Fibroblast of lung (primary cell): ENCODE data around the gene EPHB1. TPM values are rescaled to one million over a fixed set of nuclear protein-coding genes. Genes with fewer than 3 reads are reported as not detected.

Experiments used
- DNase-seq, 2 donors: peaks; one replicate each; pipeline versions ENCODE4 v3.0.0 to v3.0.0-alpha.2; 2010; ENCODE audit warnings: low read depth in 2 of 2
- H2AFZ ChIP-seq: 2 replicates; pipeline ENCODE4 v1.5.1; 2012; ENCODE audit warnings: low read length, control low read depth, inconsistent platforms
- H3K27ac ChIP-seq: 2 replicates; pipeline ENCODE4 v1.5.1; 2011; ENCODE audit warnings: low read length, control low read depth; ENCODE audit not compliant: insufficient read depth
- H3K27me3 ChIP-seq: 2 replicates; pipeline ENCODE4 v1.5.1; 2011; ENCODE audit warnings: mild to moderate bottlenecking, low read length; ENCODE audit not compliant: control insufficient read depth, insufficient read depth
- H3K36me3 ChIP-seq: 2 replicates; pipeline ENCODE4 v1.5.1; 2011; ENCODE audit warnings: low read length; ENCODE audit not compliant: control insufficient read depth, insufficient read depth
- H3K4me1 ChIP-seq: 2 replicates; pipeline ENCODE4 v1.5.1; 2011; ENCODE audit warnings: low read length; ENCODE audit not compliant: control insufficient read depth, insufficient read depth; ENCODE audit errors: extremely low read depth
- H3K4me2 ChIP-seq: 2 replicates; pipeline ENCODE4 v1.5.1; 2011; ENCODE audit warnings: low read length, control low read depth; ENCODE audit not compliant: insufficient read depth; ENCODE audit errors: extremely low read depth
- H3K4me3 ChIP-seq, 4 experiments: fragments of 200-600 bp in 1 of 4; sonication (generic) in 1 of 4; replicated peaks in 1 of 4; 2 replicates each; pipeline ENCODE4 v1.5.1; 2011 to 2016; ENCODE audit warnings: low read length in 4 of 4, low read depth in 3 of 4, mild to moderate bottlenecking in 3 of 4, control low read depth in 2 of 4, inconsistent platforms in 1 of 4, mixed read lengths in 1 of 4; ENCODE audit not compliant: insufficient read depth in 1 of 4; ENCODE audit errors: control extremely low read depth in 1 of 4
- H3K79me2 ChIP-seq: 2 replicates; pipeline ENCODE4 v1.5.1; 2012; ENCODE audit warnings: mild to moderate bottlenecking, low read length, inconsistent platforms; ENCODE audit not compliant: control insufficient read depth, insufficient read depth
- H3K9ac ChIP-seq: 2 replicates; pipeline ENCODE4 v1.5.1; 2011; ENCODE audit warnings: mild to moderate bottlenecking, low read length, control low read depth; ENCODE audit not compliant: insufficient read depth
- H3K9me3 ChIP-seq: 2 replicates; pipeline ENCODE4 v1.5.1; 2012; ENCODE audit warnings: low read depth, low read length; ENCODE audit not compliant: control insufficient read depth, insufficient read depth
- H4K20me1 ChIP-seq: 2 replicates; pipeline ENCODE4 v1.5.1; 2011; ENCODE audit warnings: low read length; ENCODE audit not compliant: control insufficient read depth, insufficient read depth; ENCODE audit errors: extremely low read depth
- CTCF ChIP-seq, 2 donors: IDR thresholded peaks in 1 of 2; conservative IDR thresholded peaks in 1 of 2; 1 replicate in 1 of 2; 2 replicates in 1 of 2; pipeline ENCODE4 v1.5.1; 2011 to 2012; ENCODE audit warnings: low read length in 2 of 2, control low read depth in 1 of 2, inconsistent platforms in 1 of 2, low read depth in 1 of 2, mild to moderate bottlenecking in 1 of 2
- EZH2 ChIP-seq: IDR thresholded peaks from 2 replicates; pipeline ENCODE4 v1.5.1; 2012; ENCODE audit warnings: low read length, control low read depth, mild to moderate bottlenecking; ENCODE audit errors: missing control alignments
- polyA plus RNA-seq, 2 donors: library from polyadenylated mRNA; depleted of rRNA in 1 of 2; stranded (reverse) in 1 of 2; unstranded in 1 of 2; fragments of >200 nt; gene quantifications; 2 replicates each; pipeline ENCODE4 v1.2.1, GENCODE V29; 2011 to 2012; ENCODE audit warnings: missing spikeins in 1 of 2
- total RNA-seq: library from RNA; depleted of rRNA; stranded (reverse); fragments of >200 nt; gene quantifications from 2 replicates; pipeline ENCODE4 v1.2.1, GENCODE V29; 2014

The EPHB1 gene
- total and polyA plus RNA-seq, 2 donors (not counting 1 experiment from before 2014, with no cell fraction given), result 0.14 to 0.50 TPM

GRCh38 chr3:135203026-135203425, 408.0 kb downstream of the EPHB1 start:
- H3K36me3 ChIP-seq, result no peaks in the 10 kb centered on the region
- no peak overlapping the region for H3K4me2 ChIP-seq
- no peak overlapping the region for H3K4me3 ChIP-seq
- H3K79me2 ChIP-seq, result no peaks in the 10 kb centered on the region
- H4K20me1 ChIP-seq, result no peaks in the 10 kb centered on the region
- TF ChIP-seq CTCF (conservative IDR thresholded peaks at IDR 0.05 in 1 of 2, IDR thresholded peaks at IDR 0.05 in 1 of 2; ENCODE audit: low read depth in 1 of 2, low read length in 2 of 2) (no peak), EZH2 (no peak)
- H3K4me1 ChIP-seq, result no peaks in the 10 kb centered on the region
- no peak overlapping the region for H3K9ac ChIP-seq
- no peaks in the 10 kb centered on the region for H3K9me3 ChIP-seq
- no peaks in the 10 kb centered on the region for H3K27me3 ChIP-seq
- no peak overlapping the region for H3K27ac ChIP-seq
- DNase-seq, result no peak
- H2AFZ ChIP-seq, result no peak overlapping the region

- H3K27ac ChIP-seq, result no peak overlapping the region
- H3K27me3 ChIP-seq, result no peaks in the 10 kb centered on the region
- no peaks in the 10 kb centered on the region for H4K20me1 ChIP-seq
- no peaks in the 10 kb centered on the region for H3K9me3 ChIP-seq
- TF ChIP-seq CTCF (conservative IDR thresholded peaks at IDR 0.05 in 1 of 2, IDR thresholded peaks at IDR 0.05 in 1 of 2; ENCODE audit: low read depth in 1 of 2, low read length in 2 of 2) (no peak), EZH2 (no peak)
- no peaks in the 10 kb centered on the region for H3K36me3 ChIP-seq
- H3K79me2 ChIP-seq, result no peaks in the 10 kb centered on the region
- DNase-seq, result no peak
- H3K9ac ChIP-seq, result no peak overlapping the region
- H3K4me3 ChIP-seq, result no peak overlapping the region
- H2AFZ ChIP-seq, result no peak overlapping the region
- no peak overlapping the region for H3K4me2 ChIP-seq
- no peaks in the 10 kb centered on the region for H3K4me1 ChIP-seq
Observed at GRCh38 chr3:135213213-135213612, 418.2 kb downstream of the EPHB1 start.

GRCh38 chr3:135213822-135214221, 418.8 kb downstream of the EPHB1 start:
- no peak overlapping the region for H3K4me3 ChIP-seq
- H3K27me3 ChIP-seq, result no peaks in the 10 kb centered on the region
- no peaks in the 10 kb centered on the region for H3K4me1 ChIP-seq
- no peaks in the 10 kb centered on the region for H3K79me2 ChIP-seq
- H2AFZ ChIP-seq, result no peak overlapping the region
- H3K9me3 ChIP-seq, result no peaks in the 10 kb centered on the region
- no peak for DNase-seq
- no peaks in the 10 kb centered on the region for H4K20me1 ChIP-seq
- no peak for TF ChIP-seq EZH2
- TF ChIP-seq CTCF (conservative IDR thresholded peaks at IDR 0.05 in 1 of 2, IDR thresholded peaks at IDR 0.05 in 1 of 2; ENCODE audit: low read depth in 1 of 2, low read length in 2 of 2), result no peak
- H3K27ac ChIP-seq, result no peak overlapping the region
- no peak overlapping the region for H3K9ac ChIP-seq
- no peaks in the 10 kb centered on the region for H3K36me3 ChIP-seq
- no peak overlapping the region for H3K4me2 ChIP-seq
